ENCODE measurements around the gene APOL6.

- TF ChIP-seq POLR2A (IDR thresholded peaks at IDR 0.05) = no peak
- no peak for TF ChIP-seq CTCF (IDR thresholded peaks at IDR 0.05)
Measured at GRCh38 chr22:35717572-35717971, 69.3 kb downstream of the APOL6 start, which contains the start of gene APOL5.
